HG03469 (cell line): ENCODE results near the gene FKRP.
"Not testable (repeated sequence)": the region's sequence is repeated elsewhere in the genome, so short reads cannot be mapped to it uniquely, and the experiment has no call there.

Experiments used
- ATAC-seq: cut with Tn5 transposase; IDR thresholded peaks from one replicate; pipeline ENCODE4 v1.9.1; 2021; ENCODE audit warnings: mild to moderate bottlenecking, moderate library complexity, moderate number of reproducible peaks; ENCODE audit not compliant: unreplicated experiment

Gene FKRP

DNA sequence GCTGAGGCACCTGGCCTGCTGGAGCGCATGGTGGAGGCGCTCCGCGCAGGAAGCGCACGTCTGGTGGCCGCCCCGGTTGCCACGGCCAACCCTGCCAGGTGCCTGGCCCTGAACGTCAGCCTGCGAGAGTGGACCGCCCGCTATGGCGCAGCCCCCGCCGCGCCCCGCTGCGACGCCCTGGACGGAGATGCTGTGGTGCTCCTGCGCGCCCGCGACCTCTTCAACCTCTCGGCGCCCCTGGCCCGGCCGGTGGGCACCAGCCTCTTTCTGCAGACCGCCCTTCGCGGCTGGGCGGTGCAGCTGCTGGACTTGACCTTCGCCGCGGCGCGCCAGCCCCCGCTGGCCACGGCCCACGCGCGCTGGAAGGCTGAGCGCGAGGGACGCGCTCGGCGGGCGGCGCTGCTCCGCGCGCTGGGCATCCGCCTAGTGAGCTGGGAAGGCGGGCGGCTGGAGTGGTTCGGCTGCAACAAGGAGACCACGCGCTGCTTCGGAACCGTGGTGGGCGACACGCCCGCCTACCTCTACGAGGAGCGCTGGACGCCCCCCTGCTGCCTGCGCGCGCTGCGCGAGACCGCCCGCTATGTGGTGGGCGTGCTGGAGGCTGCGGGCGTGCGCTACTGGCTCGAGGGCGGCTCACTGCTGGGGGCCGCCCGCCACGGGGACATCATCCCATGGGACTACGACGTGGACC lies 10.1 kb downstream of the FKRP start:
- no peak for ATAC-seq

DNA sequence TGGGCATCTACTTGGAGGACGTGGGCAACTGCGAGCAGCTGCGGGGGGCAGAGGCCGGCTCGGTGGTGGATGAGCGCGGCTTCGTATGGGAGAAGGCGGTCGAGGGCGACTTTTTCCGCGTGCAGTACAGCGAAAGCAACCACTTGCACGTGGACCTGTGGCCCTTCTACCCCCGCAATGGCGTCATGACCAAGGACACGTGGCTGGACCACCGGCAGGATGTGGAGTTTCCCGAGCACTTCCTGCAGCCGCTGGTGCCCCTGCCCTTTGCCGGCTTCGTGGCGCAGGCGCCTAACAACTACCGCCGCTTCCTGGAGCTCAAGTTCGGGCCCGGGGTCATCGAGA lies 10.7 kb downstream of the FKRP start:
- no peak for ATAC-seq

DNA sequence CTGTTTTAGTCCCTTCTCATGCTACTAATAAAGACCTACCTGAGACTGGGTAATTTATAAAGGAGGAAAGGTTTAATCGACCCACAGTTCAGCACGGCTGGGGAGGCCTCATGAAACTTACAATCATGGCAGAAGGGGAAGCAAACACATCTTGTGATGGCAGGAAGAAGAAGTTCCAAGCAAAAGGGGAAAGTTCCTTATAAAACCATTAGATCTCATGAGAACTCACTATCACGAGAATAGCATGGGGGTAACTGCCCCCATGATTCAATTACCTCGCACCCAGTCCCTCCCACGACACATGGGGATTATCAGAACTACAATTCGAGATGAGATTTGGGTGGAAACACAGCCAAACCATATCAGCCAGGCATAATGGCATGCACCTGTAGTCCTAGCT lies 13.3 kb downstream of the FKRP start:
- no peak for ATAC-seq

DNA sequence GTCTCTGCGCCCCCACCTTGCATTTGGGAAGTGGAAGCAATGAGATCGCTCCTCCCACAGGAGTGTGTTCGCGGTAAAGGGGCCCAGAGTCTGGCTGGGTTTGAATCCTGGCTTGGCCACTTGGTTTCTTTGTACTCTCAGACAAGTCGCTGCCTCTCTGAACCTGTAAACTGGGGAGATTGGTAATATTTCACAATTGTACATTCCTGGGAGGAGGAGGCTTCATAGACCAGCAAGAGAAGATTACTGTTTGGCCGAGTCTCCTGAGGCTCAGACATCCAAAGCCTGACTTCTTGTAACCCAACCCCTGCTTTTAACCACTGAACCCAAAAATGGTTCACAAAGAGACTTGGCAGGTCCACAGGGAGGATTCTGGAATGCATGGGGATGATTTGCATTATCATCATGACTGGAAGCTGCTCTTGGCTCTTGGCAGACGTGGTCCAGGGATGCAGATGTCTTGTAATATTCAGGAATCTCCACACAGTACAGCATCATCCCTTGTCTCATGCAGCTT lies 14.0 kb downstream of the FKRP start:
- ATAC-seq, result no peak

DNA sequence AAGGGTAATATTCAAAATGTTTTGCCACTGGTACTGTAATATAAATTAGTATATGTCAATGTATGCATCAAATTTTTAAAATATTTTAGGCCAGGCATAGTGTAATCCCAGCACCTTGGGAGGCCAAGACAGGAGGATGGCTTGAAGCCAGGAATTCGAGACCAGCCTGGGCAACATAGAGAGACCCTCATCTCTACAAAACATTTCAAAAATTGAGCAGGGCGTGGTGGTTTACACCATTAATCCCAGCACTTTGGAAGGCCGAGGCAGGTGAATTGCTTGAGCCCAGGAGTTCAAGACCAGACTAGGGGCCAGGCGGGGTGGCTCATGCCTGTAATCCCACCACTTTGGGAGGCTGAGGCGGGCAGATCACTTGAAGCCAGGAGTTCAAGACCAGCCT lies 14.5 kb downstream of the FKRP start:
- ATAC-seq, result no peak

DNA sequence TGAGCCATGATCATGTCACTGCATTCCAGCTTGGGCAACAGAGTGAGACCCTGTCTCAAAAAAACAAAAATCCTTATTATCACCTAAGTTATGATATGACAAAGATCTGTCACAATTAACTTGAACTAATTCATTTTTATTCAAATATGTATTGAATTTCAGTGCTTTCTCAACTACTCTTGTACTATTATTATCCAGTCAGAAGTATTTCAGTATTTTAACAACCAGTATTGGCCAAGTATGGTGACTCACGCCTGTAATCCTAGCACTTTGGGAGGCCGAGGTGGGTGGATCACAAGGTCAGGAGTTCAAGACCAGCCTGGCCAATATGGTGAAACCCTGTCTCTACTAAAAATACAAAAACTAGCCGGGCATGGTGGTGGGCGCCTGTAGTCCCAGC lies 15.0 kb downstream of the FKRP start:
- ATAC-seq, result not testable (repeated sequence)

DNA sequence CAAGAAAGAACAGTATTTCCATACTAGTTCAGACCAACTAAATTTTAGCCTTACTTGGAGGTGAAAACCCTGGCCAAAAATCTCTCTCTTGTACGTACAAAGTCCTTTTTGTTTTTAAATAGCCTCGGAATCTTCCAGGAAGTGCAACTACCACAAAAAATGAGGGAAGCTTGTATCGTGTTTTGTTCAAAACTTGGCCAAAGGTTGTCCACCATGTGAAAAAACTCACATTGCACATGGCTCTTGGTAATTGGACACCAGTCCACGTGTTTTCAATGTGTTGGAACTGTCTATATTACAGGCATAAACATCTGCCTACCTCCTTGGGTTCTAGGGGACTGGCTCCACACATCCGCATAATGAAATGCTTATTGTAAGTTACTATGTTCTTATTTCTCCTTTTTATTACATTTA lies 15.6 kb downstream of the FKRP start:
- no peak for ATAC-seq

DNA sequence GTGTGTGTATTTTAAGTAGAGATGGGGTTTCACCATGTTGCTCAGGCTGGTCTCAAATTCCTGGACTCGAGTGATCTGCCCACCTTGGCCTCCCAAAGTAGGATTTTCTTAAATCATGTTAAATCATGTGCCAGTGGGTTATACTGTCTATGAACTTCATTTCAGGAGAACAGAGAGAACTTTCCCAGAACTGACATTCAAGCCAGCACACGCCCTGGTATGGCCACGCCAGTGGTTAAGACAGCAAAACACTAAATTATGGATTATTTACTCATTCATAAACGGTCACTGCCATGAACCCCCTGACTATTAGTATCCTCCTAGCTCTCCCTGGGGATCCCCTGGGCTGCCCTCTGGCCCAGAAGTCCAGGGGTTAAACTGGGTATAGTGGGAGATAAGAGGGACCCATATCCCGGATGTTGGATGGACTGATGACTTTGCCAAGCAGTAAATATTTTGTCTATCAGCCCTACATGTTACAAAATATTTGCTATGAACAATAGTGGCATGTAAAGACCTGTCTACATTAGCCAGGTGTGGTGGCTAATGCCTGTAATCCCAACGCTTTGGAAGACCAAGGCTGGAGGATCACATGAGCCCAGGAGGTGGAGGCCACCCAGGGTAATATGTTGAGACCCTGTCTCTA lies 16.5 kb downstream of the FKRP start:
- ATAC-seq, result no peak

DNA sequence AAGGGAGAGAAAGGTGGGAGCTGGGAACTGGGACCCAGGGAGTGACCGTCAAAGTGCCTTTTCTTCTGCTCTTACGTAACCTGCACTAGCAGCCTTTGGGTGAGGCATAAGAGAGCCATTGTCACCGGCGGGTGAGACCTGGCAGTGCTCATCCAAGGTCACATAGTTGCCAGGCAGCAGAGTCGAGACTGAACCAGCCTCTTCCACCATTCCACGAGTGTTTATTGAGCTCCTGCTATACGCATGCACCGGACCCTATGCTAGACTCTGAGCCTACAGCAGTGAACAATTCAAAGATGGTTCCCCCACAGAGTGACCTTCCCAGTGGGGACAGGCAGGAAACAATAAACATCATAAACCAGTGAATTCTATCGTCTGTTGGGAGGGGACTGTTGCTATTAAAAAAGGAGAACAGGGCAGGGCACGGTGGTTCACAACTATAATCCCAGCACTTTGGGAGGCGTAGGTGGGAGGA lies 19.0 kb downstream of the FKRP start:
- no peak for ATAC-seq

DNA sequence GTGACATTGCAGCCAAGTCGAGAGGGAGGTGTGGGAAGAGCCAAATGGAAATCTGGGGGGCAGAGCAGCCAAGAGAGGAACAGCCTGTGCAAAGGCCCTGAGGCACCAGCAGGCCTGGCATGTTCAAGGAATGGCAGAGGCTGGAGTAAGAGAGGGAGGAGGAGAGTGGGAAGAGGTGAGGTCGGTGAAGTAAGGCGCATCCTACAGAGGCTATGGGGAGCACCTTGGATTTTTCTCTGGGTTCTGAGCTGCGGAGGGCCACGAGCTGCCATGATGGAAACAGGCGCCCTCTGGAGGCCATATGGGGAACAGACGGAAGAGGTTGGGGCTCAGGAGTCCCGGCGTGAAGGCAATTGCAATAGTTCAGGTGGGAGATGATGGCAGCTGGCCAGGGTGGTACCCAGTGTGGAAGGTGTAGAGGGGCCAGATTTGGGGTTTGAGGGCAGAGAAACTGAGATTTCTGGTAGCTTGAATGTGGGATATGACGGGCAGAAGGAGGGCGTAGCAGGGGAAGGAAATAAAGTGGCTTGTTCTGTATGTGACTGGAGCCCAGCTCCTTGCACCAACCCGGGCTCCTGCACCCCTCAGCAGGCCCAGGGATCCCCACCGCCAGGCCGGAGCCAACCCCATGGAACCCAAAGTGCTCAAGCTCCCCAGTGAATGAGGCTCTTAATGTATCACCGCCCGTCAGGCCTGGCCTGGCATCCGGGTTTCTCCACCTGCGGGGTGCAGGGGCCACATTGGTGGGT lies 20.9 kb downstream of the FKRP start:
- no peak for ATAC-seq

DNA sequence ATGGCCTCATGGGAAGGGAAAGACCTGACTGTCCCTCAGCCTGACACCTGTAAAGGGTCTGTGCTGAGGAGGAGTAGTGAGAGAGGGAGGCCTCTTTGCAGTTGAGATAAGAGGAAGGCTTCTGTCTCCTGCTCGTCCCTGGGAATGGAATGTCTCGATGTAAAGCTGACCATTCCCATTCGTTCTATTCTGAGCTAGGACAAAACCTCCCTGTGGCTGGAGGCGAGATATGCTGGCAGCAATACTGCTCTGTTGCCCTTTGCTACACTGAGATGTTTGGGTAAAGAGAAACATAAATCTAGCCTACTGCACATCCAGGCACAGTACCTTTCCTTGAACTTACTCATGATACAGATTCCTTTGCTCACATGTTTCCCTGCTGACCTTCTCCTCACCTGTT lies 22.9 kb downstream of the FKRP start:
- not testable (repeated sequence) for ATAC-seq

DNA sequence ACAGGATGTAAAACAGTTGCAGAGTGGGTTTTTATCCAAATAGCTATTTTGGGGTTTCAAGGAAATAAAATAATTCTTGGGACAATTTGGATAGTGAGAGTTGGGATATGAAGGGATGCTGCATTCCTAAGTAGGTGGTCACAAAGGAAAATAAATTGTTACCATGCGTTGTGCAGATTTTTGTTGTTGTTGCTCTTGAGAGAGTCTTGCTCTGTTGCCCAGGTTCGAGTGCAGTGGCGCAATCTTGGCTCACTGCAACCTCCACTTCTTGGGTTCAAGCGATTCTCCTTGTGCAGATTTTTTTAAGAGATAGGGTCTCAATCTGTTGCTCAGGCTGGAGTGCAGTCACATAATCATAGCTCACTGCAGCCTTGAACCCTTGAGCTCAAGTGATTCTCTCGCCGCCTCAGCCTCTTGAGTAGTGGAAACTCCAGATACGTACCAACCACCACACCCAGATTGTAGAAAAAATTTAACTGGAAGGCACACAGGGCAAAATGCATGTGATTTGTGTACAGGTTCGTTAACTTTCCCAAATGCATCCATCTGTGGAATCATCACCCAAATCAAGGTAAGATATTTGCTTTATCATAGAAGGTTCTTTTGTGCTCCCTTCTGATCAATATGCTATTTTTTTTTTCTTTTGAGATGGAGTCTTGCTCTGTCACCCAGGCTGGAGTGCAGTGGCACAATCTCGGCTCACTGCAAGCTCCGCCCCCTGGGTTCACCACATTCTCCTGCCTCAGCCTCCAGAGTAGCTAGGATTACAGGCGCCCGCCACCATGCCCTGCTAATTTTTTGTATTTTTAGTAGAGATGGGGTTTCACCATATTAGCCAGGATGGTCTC lies 26.5 kb downstream of the FKRP start:
- no peak for ATAC-seq

DNA sequence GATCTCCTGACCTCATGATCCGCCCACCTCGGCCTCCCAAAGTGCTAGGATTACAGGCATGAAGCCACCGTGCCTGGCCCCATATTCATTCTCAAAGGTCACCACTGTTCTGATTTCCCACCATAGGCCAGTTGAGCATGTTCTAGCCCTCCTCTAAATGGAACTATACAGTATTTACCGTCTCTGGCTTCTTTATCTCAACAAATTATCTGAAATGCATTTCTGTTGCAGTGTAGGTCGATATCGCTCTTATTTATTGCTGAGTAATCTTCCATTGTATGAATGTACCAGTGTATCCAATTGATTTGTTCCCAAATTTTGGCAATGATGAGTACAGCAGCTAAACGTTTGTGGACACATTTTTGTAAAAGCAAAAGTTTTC lies 27.2 kb downstream of the FKRP start:
- ATAC-seq, result no peak

DNA sequence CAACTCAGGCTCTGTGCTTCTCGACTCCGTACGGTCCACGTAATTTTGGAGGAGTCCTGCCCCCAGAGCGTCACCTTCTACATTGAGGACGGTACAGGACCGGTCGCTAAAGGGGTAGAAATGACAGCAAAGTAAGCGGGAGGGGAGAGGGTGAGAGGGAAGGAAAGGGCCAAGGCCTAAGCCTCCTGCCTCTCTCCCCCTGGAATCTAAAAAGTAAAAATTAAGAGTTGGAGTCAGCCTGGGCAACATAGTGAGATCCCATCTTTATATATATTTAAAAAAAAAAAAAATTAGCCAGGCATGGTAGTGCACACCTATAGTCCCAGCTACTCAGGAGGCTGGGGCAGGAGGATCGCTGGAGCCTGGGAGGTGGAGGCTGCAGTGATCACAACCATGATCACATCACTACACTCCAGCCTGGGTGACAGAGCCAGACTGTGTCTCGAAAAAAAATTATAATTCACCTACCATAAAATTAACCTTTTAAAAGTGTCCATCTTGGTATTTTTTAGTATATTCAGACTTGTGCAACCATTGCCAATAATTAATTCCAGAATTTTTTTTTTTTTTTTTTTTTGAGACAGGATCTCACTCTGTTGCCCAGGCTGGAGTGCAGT lies 29.9 kb downstream of the FKRP start:
- no peak for ATAC-seq

DNA sequence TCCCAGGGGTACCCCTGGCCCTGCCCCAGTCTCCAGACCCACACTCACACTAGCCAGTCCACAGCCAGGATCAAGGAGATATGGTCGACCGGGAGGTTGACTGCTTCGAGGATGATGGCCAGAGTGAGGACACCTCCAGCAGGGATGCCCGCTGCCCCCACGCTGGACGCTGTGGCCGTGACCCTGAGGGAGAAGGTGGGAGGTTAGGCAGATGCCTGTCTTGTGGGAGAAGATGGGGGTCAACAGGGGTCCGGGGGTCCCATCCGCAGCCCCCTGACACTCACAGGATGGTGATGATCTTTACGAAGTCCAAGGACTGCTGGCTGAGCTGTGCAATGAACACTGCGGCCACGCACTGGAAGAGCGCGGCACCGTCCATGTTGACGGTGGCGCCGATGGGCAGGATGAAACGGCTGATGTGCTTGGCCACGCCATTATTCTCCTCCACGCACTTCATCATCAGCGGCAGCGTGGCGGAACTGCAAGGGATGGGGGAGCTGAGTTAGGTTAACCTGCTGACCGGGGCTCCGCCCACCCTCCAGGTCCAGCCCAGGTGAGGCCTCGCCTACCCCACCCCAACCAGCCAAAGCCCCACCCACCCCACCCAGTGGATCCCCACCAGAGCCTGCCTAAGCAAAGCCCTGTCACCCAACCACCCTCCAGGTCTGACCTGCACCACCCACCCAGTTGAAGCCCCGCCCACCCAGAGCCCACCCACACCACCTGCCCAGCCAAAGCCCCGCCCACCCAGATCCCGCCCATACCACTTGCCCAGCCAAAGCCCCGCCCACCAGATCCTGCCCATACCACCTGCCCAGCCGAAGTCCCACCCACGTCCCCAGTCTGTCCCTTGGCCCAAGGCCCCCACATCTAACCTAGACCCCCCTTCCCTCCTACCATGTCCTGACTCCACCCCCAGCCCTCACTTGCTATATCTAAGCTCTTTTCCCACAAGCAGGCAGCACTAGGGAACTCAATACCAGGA lies 31.4 kb downstream of the FKRP start:
- no peak for ATAC-seq

DNA sequence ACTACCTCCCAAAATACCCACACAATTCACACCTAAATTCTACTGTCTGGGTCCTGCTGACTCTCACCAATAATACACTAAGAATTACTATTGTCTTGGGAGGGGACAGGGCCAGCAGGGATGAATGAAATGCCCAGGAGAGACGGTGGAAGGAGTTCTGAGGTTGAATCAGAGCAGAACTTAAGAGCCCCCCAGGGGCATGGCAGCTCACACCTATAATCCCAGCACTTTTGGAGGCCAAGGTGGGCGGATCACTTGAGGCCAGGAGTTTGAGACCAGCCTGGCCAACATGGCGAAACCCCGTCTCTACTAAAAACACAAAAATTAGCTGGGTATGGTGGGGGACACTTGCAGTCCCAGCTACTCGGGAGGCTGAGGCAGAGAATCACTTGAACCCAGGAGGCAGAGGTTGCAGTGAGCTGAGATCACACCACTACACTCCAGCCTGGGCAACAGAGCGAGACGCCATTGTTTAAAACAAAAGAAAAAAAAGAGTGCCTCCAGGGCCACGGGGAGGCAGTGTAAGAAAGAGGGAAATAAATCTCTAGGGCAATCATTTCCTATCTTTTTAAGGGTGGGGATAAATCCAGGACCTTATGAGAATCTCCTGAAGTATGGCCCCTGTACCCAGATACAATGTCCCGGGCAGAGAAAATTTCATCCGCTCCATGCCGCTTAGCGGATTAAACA lies 32.2 kb downstream of the FKRP start:
- not testable (repeated sequence) for ATAC-seq

DNA sequence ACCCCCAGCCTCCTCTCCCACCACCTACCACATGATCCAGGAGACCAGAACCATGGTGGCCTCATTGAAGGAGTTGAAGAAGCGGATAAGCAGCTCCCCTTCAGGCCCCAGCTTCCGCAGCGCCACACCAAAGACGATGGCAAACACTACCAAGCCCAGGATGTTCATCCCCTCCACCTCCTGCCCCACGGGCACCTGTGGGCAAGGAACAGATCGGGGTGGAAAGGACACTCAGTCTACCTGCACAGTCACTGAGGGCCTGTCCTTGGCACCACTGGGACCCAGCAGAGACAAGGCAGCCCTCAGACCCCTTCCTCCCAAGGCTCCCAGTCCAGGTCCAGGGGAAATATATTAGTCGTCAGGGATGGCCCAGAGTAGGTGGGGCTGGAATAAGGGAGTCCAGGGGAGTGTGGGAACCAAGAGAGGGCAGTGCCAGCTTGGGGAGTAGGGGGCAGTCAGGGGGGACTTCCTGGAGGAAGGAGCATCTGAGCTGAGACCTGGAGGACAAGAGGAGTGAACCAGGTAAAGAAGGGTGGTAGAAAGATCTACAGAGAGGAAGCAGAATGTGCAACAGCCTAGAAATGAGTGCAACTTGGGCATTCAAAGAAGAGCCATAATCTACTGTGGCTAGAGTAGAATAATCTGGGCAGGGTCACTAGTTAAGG lies 36.6 kb downstream of the FKRP start:
- no peak for ATAC-seq

DNA sequence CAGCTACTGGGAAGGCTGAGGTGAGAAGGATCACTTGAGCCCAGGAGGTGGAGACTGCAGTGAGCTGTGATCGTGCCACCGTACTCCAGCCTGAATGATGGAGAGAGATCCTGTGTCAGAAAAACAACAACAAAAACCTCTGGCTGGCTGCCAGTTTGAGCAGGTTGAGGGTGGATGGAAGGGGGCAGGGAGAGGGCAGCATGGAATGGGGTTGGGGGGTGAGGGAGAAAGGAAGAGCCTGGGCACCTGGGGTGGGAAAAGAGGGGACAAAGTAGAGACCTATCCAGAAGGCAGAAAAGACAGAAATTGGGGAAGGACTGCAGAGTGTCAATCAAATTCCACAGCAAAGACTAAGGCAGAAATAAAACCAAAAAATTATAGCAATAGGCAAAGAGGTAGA lies 37.8 kb downstream of the FKRP start:
- no peak for ATAC-seq
